SK-N-SH (cell line): ENCODE measurements around the gene CHAC1. TPM values are rescaled to one million over a fixed set of nuclear protein-coding genes. Genes with fewer than 3 reads are reported as not detected.
"Not testable (repeated sequence)": the region's sequence is repeated elsewhere in the genome, so short reads cannot be mapped to it uniquely, and the experiment has no call there.

Experiments used
- CTCF ChIA-PET: fragments of 300-600, 350-600 bp; formaldehyde crosslinking; extraction: SDS; loops from one replicate; lab custom pipeline; 2021; lab: Yijun Ruan, JAX
- POLR2A ChIA-PET: fragments of 350-600 bp; sonication (Branson Sonifier 250); formaldehyde crosslinking; extraction: SDS; loops from one replicate; lab custom pipeline; 2020; ENCODE audit warnings: antibody characterized with exemption, inconsistent platforms; lab: Yijun Ruan, JAX
- DNase-seq: peaks from one replicate; pipeline ENCODE4 v3.0.0; 2012
- H2AFZ ChIP-seq: fragments of 200-600 bp; sonication (generic); 2 replicates; pipeline ENCODE4 v1.8.1; 2016; ENCODE audit warnings: antibody characterized with exemption, mild to moderate bottlenecking, low read depth
- H3F3A ChIP-seq: fragments of 200-600 bp; sonication (generic); replicated peaks from 2 replicates; pipeline ENCODE3; 2016; ENCODE audit warnings: antibody characterized with exemption, mild to moderate bottlenecking; ENCODE audit not compliant: insufficient read depth
- H3K27ac ChIP-seq, 2 experiments: fragments of 200-500 bp in 1 of 2; fragments of 200-600 bp in 1 of 2; sonication (Bioruptor generic) in 1 of 2; sonication (generic), shearing (Covaris generic) in 1 of 2; 2 replicates each; pipeline versions ENCODE4 v1.5.1 to v1.6.1; 2014 to 2016; ENCODE audit warnings: low read depth in 2 of 2, inconsistent platforms in 1 of 2, low read length in 1 of 2, mild to moderate bottlenecking in 1 of 2, mixed read lengths in 1 of 2
- H3K27me3 ChIP-seq: fragments of 200-600 bp; sonication (generic), shearing (Covaris generic); 2 replicates; pipeline ENCODE4 v1.6.1; 2016; ENCODE audit warnings: mixed run types; ENCODE audit not compliant: insufficient read depth
- H3K36me3 ChIP-seq, 2 experiments: fragments of 200-500 bp in 1 of 2; fragments of 200-600 bp in 1 of 2; sonication (Bioruptor generic) in 1 of 2; sonication (generic) in 1 of 2; replicated peaks in 1 of 2; 2 replicates each; pipeline versions ENCODE3 to v1.5.1; 2014 to 2016; ENCODE audit warnings: low read length in 1 of 2, mild to moderate bottlenecking in 1 of 2; ENCODE audit not compliant: insufficient read depth in 2 of 2, control insufficient read depth in 1 of 2
- H3K4me1 ChIP-seq, 2 experiments: fragments of 200-500 bp in 1 of 2; fragments of 200-600 bp in 1 of 2; sonication (Bioruptor generic) in 1 of 2; sonication (generic), shearing (Covaris generic) in 1 of 2; 2 replicates each; pipeline versions ENCODE4 v1.5.1 to v1.6.1; 2014 to 2016; ENCODE audit warnings: low read depth in 1 of 2, low read length in 1 of 2, mixed run types in 1 of 2; ENCODE audit not compliant: insufficient read depth in 2 of 2, control insufficient read depth in 1 of 2
- H3K4me2 ChIP-seq: fragments of 200-600 bp; sonication (generic), shearing (Covaris generic); 2 replicates; pipeline ENCODE4 v1.6.1; 2017; ENCODE audit warnings: mixed run types
- H3K4me3 ChIP-seq, 2 experiments: fragments of 200-500 bp in 1 of 2; fragments of 200-600 bp in 1 of 2; sonication (Bioruptor generic) in 1 of 2; sonication (generic), shearing (Covaris generic) in 1 of 2; 2 replicates each; pipeline versions ENCODE4 v1.5.1 to v1.8.1; 2014 to 2016; ENCODE audit warnings: low read depth in 2 of 2, inconsistent platforms in 1 of 2, low read length in 1 of 2, mild to moderate bottlenecking in 1 of 2, mixed read lengths in 1 of 2, moderate library complexity in 1 of 2
- H3K79me2 ChIP-seq: fragments of 200-600 bp; sonication (generic); 2 replicates; pipeline ENCODE4 v1.8.1; 2017; ENCODE audit warnings: mild to moderate bottlenecking; ENCODE audit not compliant: insufficient read depth
- H3K9ac ChIP-seq: fragments of 200-600 bp; sonication (generic); 2 replicates; pipeline ENCODE4 v1.6.1; 2017; ENCODE audit warnings: mixed run types
- H3K9me2 ChIP-seq: fragments of 200-600 bp; sonication (generic); 2 replicates; pipeline ENCODE4 v1.6.1; 2017; ENCODE audit warnings: mixed run types
- H3K9me3 ChIP-seq: fragments of 200-600 bp; sonication (generic); 2 replicates; pipeline ENCODE4 v1.6.1; 2017; ENCODE audit warnings: mixed run types, mild to moderate bottlenecking, moderate library complexity
- H4K20me1 ChIP-seq: fragments of 200-600 bp; sonication (generic); 2 replicates; pipeline ENCODE4 v1.6.1; 2017; ENCODE audit warnings: mild to moderate bottlenecking, mixed run types; ENCODE audit not compliant: insufficient read depth
- EP300 ChIP-seq, 2 experiments: IDR thresholded peaks; 2 replicates each; pipeline versions ENCODE4 v1.4.0 to v1.6.1; 2012; ENCODE audit warnings: borderline replicate concordance in 1 of 2, low read depth in 1 of 2, low read length in 1 of 2
- IRF3 ChIP-seq: fragments of 150-350 bp; IDR thresholded peaks from 2 replicates; pipeline ENCODE4 v1.6.1; 2016; ENCODE audit warnings: mild to moderate bottlenecking, low read depth, low read length
- MEF2A ChIP-seq: IDR thresholded peaks from 2 replicates; pipeline ENCODE4 v1.4.0; 2012; ENCODE audit warnings: low read depth, borderline replicate concordance
- SIN3A ChIP-seq: IDR thresholded peaks from 2 replicates; pipeline ENCODE4 v1.6.1; 2012; ENCODE audit warnings: low read depth, mild to moderate bottlenecking, low read length, moderate library complexity, borderline replicate concordance
- TAF1 ChIP-seq: IDR thresholded peaks from 2 replicates; pipeline ENCODE4 v1.6.1; 2012; ENCODE audit warnings: low read depth, mild to moderate bottlenecking, low read length, moderate library complexity, borderline replicate concordance
- TEAD4 ChIP-seq: IDR thresholded peaks from 2 replicates; pipeline ENCODE4 v1.4.0; 2012; ENCODE audit warnings: mild to moderate bottlenecking, borderline replicate concordance; ENCODE audit not compliant: insufficient read depth
- YY1 ChIP-seq: IDR thresholded peaks from 2 replicates; pipeline ENCODE4 v1.4.0; 2012; ENCODE audit warnings: low read depth, mild to moderate bottlenecking
- WGBS: methylation state at CpG from one replicate; pipeline ENCODE4 v1.1.6; 2017; ENCODE audit warnings: low lambda C conversion rate; 5-methylcytosine and 5-hydroxymethylcytosine counted together
- polyA plus RNA-seq, 3 experiments: library from polyadenylated mRNA; depleted of rRNA; stranded (reverse); fragments of >200 nt; gene quantifications; 2 replicates each; pipeline ENCODE4 v1.2.3, GENCODE V29; 2012
- TF ChIP-seq, protein P1 (sequence below): fragments of 200-600 bp; sonication (generic); IDR thresholded peaks from 2 replicates; pipeline ENCODE4 v1.6.1; 2017; ENCODE audit warnings: antibody characterized with exemption, mild to moderate bottlenecking, moderate library complexity

Gene CHAC1
- polyA plus RNA-seq, 1 of the 3 experiments (the other 2 are of a cell fraction), result 9.3 TPM

GRCh38 chr15:40960925-40961324 lies 7.7 kb downstream of the CHAC1 start:
- POLR2A ChIA-PET, result interaction anchor here (0.5 kb wide), 1 partner anchor 519 kb away, joined by 3 read pairs; no protein-coding TSS in a partner anchor
- Histone ChIP-seq H3K4me3 (no peak overlapping the region), H3F3A (no peaks in the 10 kb centered on the region), H4K20me1 (peaks cover 16% of the 10 kb centered on the region), H3K9ac (no peak overlapping the region), H3K27me3 (no peaks in the 10 kb centered on the region), H3K4me1 (peaks cover 9 to 30% of the 10 kb centered on the region in 2 experiments; a peak in 3 of 4 replicates), H3K9me2 (no peaks in the 10 kb centered on the region), H3K36me3 (no peaks in the 10 kb centered on the region), H3K27ac (no peak overlapping the region), H3K4me2 (no peak overlapping the region), H3K79me2 (no peaks in the 10 kb centered on the region), H2AFZ (no peak overlapping the region), H3K9me3 (no peaks in the 10 kb centered on the region)
- no peak for DNase-seq
- TF ChIP-seq, protein P1, sequence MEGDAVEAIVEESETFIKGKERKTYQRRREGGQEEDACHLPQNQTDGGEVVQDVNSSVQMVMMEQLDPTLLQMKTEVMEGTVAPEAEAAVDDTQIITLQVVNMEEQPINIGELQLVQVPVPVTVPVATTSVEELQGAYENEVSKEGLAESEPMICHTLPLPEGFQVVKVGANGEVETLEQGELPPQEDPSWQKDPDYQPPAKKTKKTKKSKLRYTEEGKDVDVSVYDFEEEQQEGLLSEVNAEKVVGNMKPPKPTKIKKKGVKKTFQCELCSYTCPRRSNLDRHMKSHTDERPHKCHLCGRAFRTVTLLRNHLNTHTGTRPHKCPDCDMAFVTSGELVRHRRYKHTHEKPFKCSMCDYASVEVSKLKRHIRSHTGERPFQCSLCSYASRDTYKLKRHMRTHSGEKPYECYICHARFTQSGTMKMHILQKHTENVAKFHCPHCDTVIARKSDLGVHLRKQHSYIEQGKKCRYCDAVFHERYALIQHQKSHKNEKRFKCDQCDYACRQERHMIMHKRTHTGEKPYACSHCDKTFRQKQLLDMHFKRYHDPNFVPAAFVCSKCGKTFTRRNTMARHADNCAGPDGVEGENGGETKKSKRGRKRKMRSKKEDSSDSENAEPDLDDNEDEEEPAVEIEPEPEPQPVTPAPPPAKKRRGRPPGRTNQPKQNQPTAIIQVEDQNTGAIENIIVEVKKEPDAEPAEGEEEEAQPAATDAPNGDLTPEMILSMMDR, result no peak
- TF ChIP-seq EP300 (IDR thresholded peaks at IDR 0.05; ENCODE audit: borderline replicate concordance in 1 of 2, low read depth in 1 of 2, low read length in 1 of 2) (no peak), MEF2A (no peak), YY1 (no peak), TEAD4 (no peak), IRF3 (no peak), TAF1 (no peak), SIN3A (no peak)
- WGBS, result 91% methylated on average over 8 of the region's 11 CpGs
- CTCF ChIA-PET, result interaction anchor here (2.8 to 3.4 kb wide), 2 partner anchors 19 to 57 kb away, joined by 12 read pairs; no protein-coding TSS in a partner anchor

GRCh38 chr15:40961740-40962139 lies 8.5 kb downstream of the CHAC1 start:
- peaks cover under 1 to 30% of the 10 kb centered on the region in 2 experiments; a peak in 2 of 4 replicates for H3K4me1 ChIP-seq
- POLR2A ChIA-PET, result not testable (repeated sequence)

GRCh38 chr15:40962317-40962716 lies 9.0 kb downstream of the CHAC1 start:
- H3K4me2 ChIP-seq, DNase-seq, POLR2A ChIA-PET, H3K9me2 ChIP-seq, H3K27me3 ChIP-seq, H3K79me2 ChIP-seq, H3K27ac ChIP-seq, H3K9ac ChIP-seq, H3K9me3 ChIP-seq, H2AFZ ChIP-seq, H4K20me1 ChIP-seq, H3K4me3 ChIP-seq, H3K36me3 ChIP-seq, H3F3A ChIP-seq: not testable (repeated sequence)
- peaks cover 0 to 27% of the 10 kb centered on the region in 2 experiments; a peak in 2 of 4 replicates for H3K4me1 ChIP-seq
- CTCF ChIA-PET, result interaction anchor here (0.8 to 3.4 kb wide), 3 partner anchors 20 to 60 kb away, joined by 3 to 12 read pairs (median 3); no protein-coding TSS in a partner anchor
- 93% methylated on average over 14 of the region's 14 CpGs for WGBS

More at GRCh38 chr15:40961740-40962139, 8.5 kb downstream of the CHAC1 start:
- H3K4me3 ChIP-seq, H3K36me3 ChIP-seq, H3K27ac ChIP-seq, H3K9me2 ChIP-seq, H3K9me3 ChIP-seq, H3K79me2 ChIP-seq, H3K9ac ChIP-seq, H3K4me2 ChIP-seq, H3K27me3 ChIP-seq, H4K20me1 ChIP-seq, H3F3A ChIP-seq, DNase-seq, H2AFZ ChIP-seq: not testable (repeated sequence)
- CTCF ChIA-PET, result interaction anchor here (1.4 to 3.4 kb wide), 2 partner anchors 20 to 31 kb away, joined by 3 to 12 read pairs; no protein-coding TSS in a partner anchor
- WGBS, result no CpG with 5 or more reads among the region's 25 CpGs
